ENCODE measurements around the gene C6orf58.

The C6orf58 gene

DNA sequence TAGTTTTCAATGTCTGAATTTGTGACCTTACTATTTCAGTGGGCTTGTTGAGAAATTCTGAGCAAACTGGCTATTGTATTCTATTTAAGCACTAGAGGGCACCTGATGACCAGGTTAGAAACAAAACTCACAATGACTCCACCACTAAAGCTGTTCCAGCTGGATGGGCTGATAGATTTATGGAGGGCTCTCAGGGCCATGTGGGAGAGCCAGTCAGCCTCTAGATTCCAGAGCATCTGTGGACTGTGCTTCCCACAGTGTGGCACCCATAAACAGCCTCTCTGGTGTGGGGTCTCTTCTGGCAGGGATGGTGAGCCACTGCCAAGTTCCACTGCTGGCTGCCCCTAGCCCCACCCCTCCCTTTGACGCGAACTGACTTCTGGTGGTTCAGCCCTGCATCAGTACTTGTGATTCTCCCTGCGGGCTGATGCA lies 29.2 kb downstream of the C6orf58 start:
- DNase-seq (ENCODE audit: low read depth), result no peak

DNA sequence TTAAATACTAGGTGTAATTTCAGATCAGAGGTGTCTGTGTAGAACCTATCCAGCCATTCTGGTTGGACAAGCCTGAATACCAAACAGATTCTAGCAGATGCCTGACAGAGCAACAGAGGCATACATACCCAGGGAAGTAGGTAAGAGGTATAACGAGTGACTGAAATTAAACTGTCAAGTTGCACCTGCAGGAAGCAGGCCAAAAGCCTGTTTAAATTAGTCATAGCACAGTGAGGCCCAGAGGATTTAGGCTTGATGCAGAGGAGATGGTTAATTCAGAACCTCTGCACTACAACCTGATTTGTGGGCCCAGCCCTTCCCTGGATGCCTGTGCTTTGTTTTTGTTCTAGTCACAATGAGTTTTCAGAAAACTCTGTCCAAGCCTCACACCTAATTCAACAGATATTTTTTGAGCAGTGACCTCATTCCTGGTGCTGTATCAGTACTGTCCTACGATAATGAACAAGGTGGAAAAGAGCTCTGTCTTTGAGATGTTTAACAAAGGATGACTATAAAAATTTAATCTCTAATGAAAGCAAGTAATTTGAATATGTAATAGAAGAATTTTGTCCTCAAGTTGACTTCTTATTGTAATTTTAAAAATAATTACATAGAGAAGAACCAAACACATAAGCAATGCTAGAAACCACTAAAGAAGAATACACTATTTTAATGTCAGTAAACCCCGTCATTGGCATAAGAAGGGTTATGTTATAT lies 31.7 kb downstream of the C6orf58 start:
- no peak overlapping the region for H3K4me3 ChIP-seq (ENCODE audit: low read depth, low read length)
- TF ChIP-seq, protein P1, sequence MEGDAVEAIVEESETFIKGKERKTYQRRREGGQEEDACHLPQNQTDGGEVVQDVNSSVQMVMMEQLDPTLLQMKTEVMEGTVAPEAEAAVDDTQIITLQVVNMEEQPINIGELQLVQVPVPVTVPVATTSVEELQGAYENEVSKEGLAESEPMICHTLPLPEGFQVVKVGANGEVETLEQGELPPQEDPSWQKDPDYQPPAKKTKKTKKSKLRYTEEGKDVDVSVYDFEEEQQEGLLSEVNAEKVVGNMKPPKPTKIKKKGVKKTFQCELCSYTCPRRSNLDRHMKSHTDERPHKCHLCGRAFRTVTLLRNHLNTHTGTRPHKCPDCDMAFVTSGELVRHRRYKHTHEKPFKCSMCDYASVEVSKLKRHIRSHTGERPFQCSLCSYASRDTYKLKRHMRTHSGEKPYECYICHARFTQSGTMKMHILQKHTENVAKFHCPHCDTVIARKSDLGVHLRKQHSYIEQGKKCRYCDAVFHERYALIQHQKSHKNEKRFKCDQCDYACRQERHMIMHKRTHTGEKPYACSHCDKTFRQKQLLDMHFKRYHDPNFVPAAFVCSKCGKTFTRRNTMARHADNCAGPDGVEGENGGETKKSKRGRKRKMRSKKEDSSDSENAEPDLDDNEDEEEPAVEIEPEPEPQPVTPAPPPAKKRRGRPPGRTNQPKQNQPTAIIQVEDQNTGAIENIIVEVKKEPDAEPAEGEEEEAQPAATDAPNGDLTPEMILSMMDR (IDR thresholded peaks at IDR 0.05; ENCODE audit: control insufficient read depth, extremely low read depth, insufficient read depth), result no peak
- DNase-seq (ENCODE audit: low read depth), result no peak

More for the DNA sequence above, 29.2 kb downstream of the C6orf58 start:
- TF ChIP-seq, protein P1 (IDR thresholded peaks at IDR 0.05; ENCODE audit: control insufficient read depth, extremely low read depth, insufficient read depth), result peak; percentile 44; the same call in 1 of the 2 replicates
- no peak overlapping the region for H3K4me3 ChIP-seq (ENCODE audit: low read depth, low read length)

GRCh38 chr6:127618729-127619128 lies 41.8 kb downstream of the C6orf58 start:
- TF ChIP-seq, protein P1 (IDR thresholded peaks at IDR 0.05; ENCODE audit: control insufficient read depth, extremely low read depth, insufficient read depth), result no peak
- no peak for DNase-seq (ENCODE audit: low read depth)
- no peak overlapping the region for H3K4me3 ChIP-seq (ENCODE audit: low read depth, low read length)

- TF ChIP-seq, protein P1 (IDR thresholded peaks at IDR 0.05; ENCODE audit: control insufficient read depth, extremely low read depth, insufficient read depth), result no peak
Measured at GRCh38 chr6:127630800-127631199, 53.8 kb downstream of the C6orf58 start.

DNA sequence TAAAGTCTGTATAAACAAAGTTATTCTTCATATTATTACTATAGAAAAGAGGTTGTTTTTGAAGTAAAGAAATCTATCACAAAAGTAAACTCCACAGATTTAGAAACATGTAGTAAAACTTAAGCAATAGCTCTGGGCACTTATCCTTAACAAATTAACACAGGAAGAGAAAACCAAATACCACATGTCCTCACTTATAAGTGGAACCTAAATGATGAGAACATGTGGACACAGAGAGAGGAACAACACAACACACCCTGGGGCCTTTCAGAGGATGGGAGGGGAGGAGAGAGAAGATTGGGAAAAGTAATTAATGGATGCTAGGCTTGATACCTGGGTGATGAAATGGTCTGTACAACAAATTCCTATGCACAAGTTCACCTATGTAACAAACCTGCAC lies 57.2 kb downstream of the C6orf58 start:
- DNase-seq (ENCODE audit: low read depth), result no peak
- TF ChIP-seq, protein P1 (IDR thresholded peaks at IDR 0.05; ENCODE audit: control insufficient read depth, extremely low read depth, insufficient read depth), result no peak
- H3K4me3 ChIP-seq (ENCODE audit: low read depth, low read length), result no peak overlapping the region

More at GRCh38 chr6:127630800-127631199, 53.8 kb downstream of the C6orf58 start:
- no peak for DNase-seq (ENCODE audit: low read depth)
- H3K4me3 ChIP-seq (ENCODE audit: low read depth, low read length), result no peak overlapping the region

DNA sequence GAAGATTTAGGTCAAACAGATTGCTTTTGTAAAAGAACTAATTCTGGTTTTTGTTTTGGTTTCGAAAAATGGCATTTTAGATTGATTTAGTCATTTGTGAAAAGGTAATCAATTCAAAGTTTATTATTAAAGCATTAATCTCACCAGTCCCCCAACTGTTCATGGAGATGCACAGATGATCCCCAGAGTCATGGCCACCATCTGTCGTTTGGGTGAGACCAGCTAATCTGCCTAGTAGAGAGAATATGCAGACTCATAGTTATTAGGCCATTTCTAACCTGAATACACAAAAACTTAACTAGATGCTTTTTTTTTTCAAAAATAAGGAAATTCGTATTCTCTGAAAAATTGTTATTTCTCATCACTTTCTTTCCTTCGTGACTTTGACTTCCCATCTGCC lies 58.1 kb downstream of the C6orf58 start:
- TF ChIP-seq, protein P1 (IDR thresholded peaks at IDR 0.05; ENCODE audit: control insufficient read depth, extremely low read depth, insufficient read depth), result no peak
- H3K4me3 ChIP-seq (ENCODE audit: low read depth, low read length), result no peak overlapping the region
- no peak for DNase-seq (ENCODE audit: low read depth)
